NCI-H524 (cell line): ENCODE results near the gene ARSK.

Source experiments
- DNase-seq, 2 experiments: peaks; one replicate each; lab custom pipeline; 2025; lab: John Stamatoyannopoulos, UW

The ARSK gene

GRCh38 chr5:95647886-95648860, 93.3 kb downstream of the ARSK start:
- no peak for DNase-seq

GRCh38 chr5:95649274-95649673, 94.4 kb downstream of the ARSK start:
- DNase-seq: no peak

DNA sequence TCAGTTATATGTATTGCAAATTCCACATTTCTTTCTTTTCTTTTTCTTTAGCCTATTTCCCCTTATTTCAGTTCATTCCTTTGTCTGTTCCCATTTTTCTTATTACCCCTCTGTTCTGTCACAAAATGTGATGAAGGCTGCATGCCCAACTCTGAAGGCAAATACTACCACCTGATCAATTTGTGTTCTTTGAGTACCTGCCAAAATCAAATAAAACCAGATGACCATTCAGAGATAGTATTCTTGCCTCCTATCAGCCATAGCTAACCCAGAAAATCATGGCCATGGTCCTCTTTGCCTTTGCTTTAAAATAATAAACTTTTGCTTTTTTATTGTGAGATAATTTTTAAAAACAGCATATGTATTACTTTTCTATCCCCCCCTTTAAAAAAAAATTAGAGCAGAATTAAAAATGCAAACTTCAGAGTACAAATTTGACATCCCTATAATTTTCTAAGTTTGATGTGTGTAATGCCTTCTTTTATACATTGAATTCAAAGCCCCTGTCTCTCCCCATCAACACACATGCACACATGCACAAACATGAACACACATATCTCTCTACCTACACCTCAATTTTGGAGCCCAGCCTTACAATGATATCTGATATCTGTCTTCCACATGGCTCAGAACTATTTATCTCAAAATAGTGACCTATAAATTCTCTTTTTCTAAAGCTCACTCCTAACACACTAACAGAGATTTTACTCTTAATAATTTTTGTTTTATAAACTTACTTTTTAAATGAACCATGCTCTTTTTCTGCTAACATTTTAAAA, 95.1 kb downstream of the ARSK start:
- DNase-seq: no peak

- DNase-seq: no peak
Measured at GRCh38 chr5:95652849-95653248, 97.9 kb downstream of the ARSK start.

GRCh38 chr5:95654196-95654595, 99.3 kb downstream of the ARSK start:
- no peak for DNase-seq
